GM23248 (cell line): Measurements from ENCODE around the gene RBM3.

Experiments
- EZH2 ChIP-seq: fragments of 200-600 bp; sonication (generic); IDR thresholded peaks from 2 replicates; pipeline ENCODE4 v1.6.1; 2018; ENCODE audit warnings: antibody characterized with exemption, mild to moderate bottlenecking; ENCODE audit not compliant: insufficient read depth, poor library complexity, severe bottlenecking
- EZH2phosphoT487 ChIP-seq: fragments of 200-600 bp; sonication (generic); IDR thresholded peaks from 2 replicates; pipeline ENCODE4 v1.6.1; 2018; ENCODE audit warnings: antibody characterized with exemption, moderate library complexity, mild to moderate bottlenecking, low read depth; ENCODE audit not compliant: insufficient read depth

GRCh38 chrX:48531358-48531959 lies 42.8 kb upstream of the RBM3 start:
- TF ChIP-seq EZH2phosphoT487 (no peak), EZH2 (no peak)
